ENCODE data around the gene PHEX. TPM values are rescaled to one million over a fixed set of nuclear protein-coding genes. Genes with fewer than 3 reads are reported as not detected.

Gene PHEX
- total RNA-seq, 1 experiment from 2014 or later: 0.27 TPM

DNA sequence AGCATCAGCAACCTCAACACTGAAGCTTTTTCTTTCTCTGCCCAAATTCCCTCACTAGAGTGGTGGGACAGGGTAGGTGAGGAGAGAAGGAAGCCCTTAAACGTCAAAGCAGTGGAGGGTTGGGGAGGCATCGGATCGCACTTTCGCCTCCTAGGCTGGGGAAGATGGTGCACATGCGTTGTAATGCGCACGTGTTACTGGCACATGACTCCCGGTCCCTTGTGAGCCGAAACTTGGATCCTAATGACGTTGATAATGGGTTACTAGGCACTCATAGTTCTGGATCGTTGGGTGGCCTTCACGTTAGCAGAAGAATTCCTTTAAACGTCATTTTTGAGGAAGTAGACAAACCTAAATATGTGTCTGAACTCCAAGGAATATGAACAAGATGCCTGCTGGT, 240.5 kb downstream of the PHEX start, which contains the start of gene CBLL2:
CBLL2 (plus strand) TSS at position 301 of the 400 bp plus-strand sequence; CDS start at position 380, 79 bp downstream.
- CTCF ChIA-PET: no interaction called here
- Histone ChIP-seq H3K4me3 (replicated peaks in 1 of 2; ENCODE audit: low read depth in 1 of 2, low read length in 2 of 2) (no peak within 1 kb of the TSS), H3K27ac (ENCODE audit: low read depth, low read length) (no peak within 1 kb of the TSS), H3K9ac (ENCODE audit: low read length) (no peak within 1 kb of the TSS), H3K9me3 (ENCODE audit: control insufficient read depth in 1 of 2, insufficient read depth in 1 of 2, low read depth in 1 of 2, low read length in 2 of 2) (no peaks in the 10 kb centered on the region), H3K4me1 (ENCODE audit: control insufficient read depth in 1 of 2, insufficient read depth in 2 of 2, low read length in 2 of 2) (no peaks in the 10 kb centered on the region), H2AFZ (ENCODE audit: low read depth, low read length, poor library complexity, severe bottlenecking) (no peak within 1 kb of the TSS), H4K20me1 (ENCODE audit: insufficient read depth) (no peaks in the 10 kb centered on the region), H3K27me3 (ENCODE audit: insufficient read depth, low read length) (no peaks in the 10 kb centered on the region), H3K36me3 (ENCODE audit: control insufficient read depth in 1 of 2, insufficient read depth in 2 of 2, low read length in 2 of 2) (no peaks in the 10 kb centered on the region), H3K79me2 (ENCODE audit: insufficient read depth, low read length) (no peaks in the 10 kb centered on the region), H3K4me2 (ENCODE audit: low read length) (no peak within 1 kb of the TSS), H3K9me2 (ENCODE audit: insufficient read depth) (no peaks in the 10 kb centered on the region)
- DNase-seq (ENCODE audit: low read depth, low spot score) (no peak), ATAC-seq (no peak)
- BruUV-seq (replicated peaks): no TSS peak
- POLR2A ChIA-PET: no interaction called here
- no peak for TF ChIP-seq EZH2phosphoT487 (IDR thresholded peaks at IDR 0.05; ENCODE audit: borderline replicate concordance)
- no peak for TF ChIP-seq SRF (IDR thresholded peaks at IDR 0.05; ENCODE audit: low read depth)
- RAD21 ChIA-PET (ENCODE audit: low non-redundant PET in 1 of 2, low total read pairs in 2 of 2, uncharacterized antibody in 2 of 2, unreplicated experiment in 2 of 2): no interaction called here
- intact Hi-C loops (cut with micrococcal nuclease): no loop called here

DNA sequence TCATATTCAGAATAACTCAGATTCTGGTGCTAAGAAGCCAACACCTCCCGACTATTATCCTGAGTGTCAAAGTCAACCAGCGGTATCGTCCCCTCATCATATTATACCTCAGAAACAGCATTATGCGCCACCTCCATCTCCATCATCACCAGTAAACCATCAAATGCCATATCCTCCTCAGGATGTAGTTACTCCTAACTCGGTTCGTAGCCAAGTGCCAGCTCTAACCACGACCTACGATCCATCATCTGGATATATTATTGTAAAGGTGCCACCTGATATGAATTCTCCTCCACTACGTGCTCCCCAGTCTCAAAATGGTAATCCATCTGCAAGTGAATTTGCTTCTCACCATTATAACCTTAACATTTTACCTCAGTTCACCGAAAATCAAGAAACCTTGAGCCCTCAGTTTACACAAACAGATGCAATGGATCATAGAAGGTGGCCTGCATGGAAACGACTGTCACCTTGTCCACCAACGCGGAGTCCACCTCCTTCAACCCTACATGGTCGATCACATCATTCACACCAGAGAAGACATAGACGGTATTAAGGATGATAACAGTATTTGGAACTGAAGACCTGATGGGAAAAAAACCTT, 241.7 kb downstream of the PHEX start:
- no peak overlapping the region for H2AFZ ChIP-seq (ENCODE audit: low read depth, low read length, poor library complexity, severe bottlenecking)
- POLR2A ChIA-PET: no interaction called here
- CTCF ChIA-PET: no interaction called here
- H3K27ac ChIP-seq (ENCODE audit: low read depth, low read length): no peak overlapping the region
- no peaks in the 10 kb centered on the region for H4K20me1 ChIP-seq (ENCODE audit: insufficient read depth)
- TF ChIP-seq CEBPB (IDR thresholded peaks at IDR 0.05; ENCODE audit: low read depth) (no peak), ZNF274 (IDR thresholded peaks at IDR 0.05; ENCODE audit: low read depth, low read length) (no peak), YY1 (IDR thresholded peaks at IDR 0.05; ENCODE audit: extremely low read depth, insufficient replicate concordance, low read depth, low read length) (no peak), SP1 (IDR thresholded peaks at IDR 0.05; ENCODE audit: low read depth) (no peak), CBX3 (IDR thresholded peaks at IDR 0.05; ENCODE audit: low read depth) (no peak), RAD21 (IDR thresholded peaks at IDR 0.05; ENCODE audit: low read depth) (no peak), EGR1 (IDR thresholded peaks at IDR 0.05; ENCODE audit: low read depth) (no peak), SIN3A (IDR thresholded peaks at IDR 0.05; ENCODE audit: low read depth) (no peak), SRF (IDR thresholded peaks at IDR 0.05; ENCODE audit: low read depth) (no peak), ZFX (IDR thresholded peaks at IDR 0.05) (no peak), EZH2phosphoT487 (IDR thresholded peaks at IDR 0.05; ENCODE audit: borderline replicate concordance) (no peak), FOSL1 (IDR thresholded peaks at IDR 0.05; ENCODE audit: low read depth) (no peak), TCF7L2 (IDR thresholded peaks at IDR 0.05; ENCODE audit: borderline replicate concordance, extremely low read depth, insufficient read depth, insufficient read length) (no peak), EZH2 (IDR thresholded peaks at IDR 0.05) (no peak)
- TF ChIP-seq, protein P1, sequence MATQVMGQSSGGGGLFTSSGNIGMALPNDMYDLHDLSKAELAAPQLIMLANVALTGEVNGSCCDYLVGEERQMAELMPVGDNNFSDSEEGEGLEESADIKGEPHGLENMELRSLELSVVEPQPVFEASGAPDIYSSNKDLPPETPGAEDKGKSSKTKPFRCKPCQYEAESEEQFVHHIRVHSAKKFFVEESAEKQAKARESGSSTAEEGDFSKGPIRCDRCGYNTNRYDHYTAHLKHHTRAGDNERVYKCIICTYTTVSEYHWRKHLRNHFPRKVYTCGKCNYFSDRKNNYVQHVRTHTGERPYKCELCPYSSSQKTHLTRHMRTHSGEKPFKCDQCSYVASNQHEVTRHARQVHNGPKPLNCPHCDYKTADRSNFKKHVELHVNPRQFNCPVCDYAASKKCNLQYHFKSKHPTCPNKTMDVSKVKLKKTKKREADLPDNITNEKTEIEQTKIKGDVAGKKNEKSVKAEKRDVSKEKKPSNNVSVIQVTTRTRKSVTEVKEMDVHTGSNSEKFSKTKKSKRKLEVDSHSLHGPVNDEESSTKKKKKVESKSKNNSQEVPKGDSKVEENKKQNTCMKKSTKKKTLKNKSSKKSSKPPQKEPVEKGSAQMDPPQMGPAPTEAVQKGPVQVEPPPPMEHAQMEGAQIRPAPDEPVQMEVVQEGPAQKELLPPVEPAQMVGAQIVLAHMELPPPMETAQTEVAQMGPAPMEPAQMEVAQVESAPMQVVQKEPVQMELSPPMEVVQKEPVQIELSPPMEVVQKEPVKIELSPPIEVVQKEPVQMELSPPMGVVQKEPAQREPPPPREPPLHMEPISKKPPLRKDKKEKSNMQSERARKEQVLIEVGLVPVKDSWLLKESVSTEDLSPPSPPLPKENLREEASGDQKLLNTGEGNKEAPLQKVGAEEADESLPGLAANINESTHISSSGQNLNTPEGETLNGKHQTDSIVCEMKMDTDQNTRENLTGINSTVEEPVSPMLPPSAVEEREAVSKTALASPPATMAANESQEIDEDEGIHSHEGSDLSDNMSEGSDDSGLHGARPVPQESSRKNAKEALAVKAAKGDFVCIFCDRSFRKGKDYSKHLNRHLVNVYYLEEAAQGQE (IDR thresholded peaks at IDR 0.05; ENCODE audit: low read depth): no peak
- TF ChIP-seq, protein P2, sequence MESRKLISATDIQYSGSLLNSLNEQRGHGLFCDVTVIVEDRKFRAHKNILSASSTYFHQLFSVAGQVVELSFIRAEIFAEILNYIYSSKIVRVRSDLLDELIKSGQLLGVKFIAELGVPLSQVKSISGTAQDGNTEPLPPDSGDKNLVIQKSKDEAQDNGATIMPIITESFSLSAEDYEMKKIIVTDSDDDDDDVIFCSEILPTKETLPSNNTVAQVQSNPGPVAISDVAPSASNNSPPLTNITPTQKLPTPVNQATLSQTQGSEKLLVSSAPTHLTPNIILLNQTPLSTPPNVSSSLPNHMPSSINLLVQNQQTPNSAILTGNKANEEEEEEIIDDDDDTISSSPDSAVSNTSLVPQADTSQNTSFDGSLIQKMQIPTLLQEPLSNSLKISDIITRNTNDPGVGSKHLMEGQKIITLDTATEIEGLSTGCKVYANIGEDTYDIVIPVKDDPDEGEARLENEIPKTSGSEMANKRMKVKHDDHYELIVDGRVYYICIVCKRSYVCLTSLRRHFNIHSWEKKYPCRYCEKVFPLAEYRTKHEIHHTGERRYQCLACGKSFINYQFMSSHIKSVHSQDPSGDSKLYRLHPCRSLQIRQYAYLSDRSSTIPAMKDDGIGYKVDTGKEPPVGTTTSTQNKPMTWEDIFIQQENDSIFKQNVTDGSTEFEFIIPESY (IDR thresholded peaks at IDR 0.05; ENCODE audit: extremely low read depth, insufficient replicate concordance, low read length): no peak
- H3K9ac ChIP-seq (ENCODE audit: low read length): no peak overlapping the region
- no peaks in the 10 kb centered on the region for H3K27me3 ChIP-seq (ENCODE audit: insufficient read depth, low read length)
- H3K36me3 ChIP-seq (ENCODE audit: control insufficient read depth in 1 of 2, insufficient read depth in 2 of 2, low read length in 2 of 2): no peaks in the 10 kb centered on the region
- no peaks in the 10 kb centered on the region for H3K9me2 ChIP-seq (ENCODE audit: insufficient read depth)
- no peak for ATAC-seq
- H3K4me1 ChIP-seq (ENCODE audit: control insufficient read depth in 1 of 2, insufficient read depth in 2 of 2, low read length in 2 of 2): no peaks in the 10 kb centered on the region
- H3K79me2 ChIP-seq (ENCODE audit: insufficient read depth, low read length): no peaks in the 10 kb centered on the region
- intact Hi-C loops (cut with micrococcal nuclease): no loop called here
- RAD21 ChIA-PET (ENCODE audit: low non-redundant PET in 1 of 2, low total read pairs in 2 of 2, uncharacterized antibody in 2 of 2, unreplicated experiment in 2 of 2): no interaction called here
- DNase-seq (ENCODE audit: low read depth, low spot score): no peak
- BruUV-seq (replicated peaks): no TSS peak
- H3K4me2 ChIP-seq (ENCODE audit: low read length): no peak overlapping the region
- no peaks in the 10 kb centered on the region for H3K9me3 ChIP-seq (ENCODE audit: control insufficient read depth in 1 of 2, insufficient read depth in 1 of 2, low read depth in 1 of 2, low read length in 2 of 2)
- no peak overlapping the region for H3K4me3 ChIP-seq (replicated peaks in 1 of 2; ENCODE audit: low read depth in 1 of 2, low read length in 2 of 2)

All from HCT116 (cell line).